Spleen (tissue), 11 donors: ENCODE results near the gene VCP. TPM values are rescaled to one million over a fixed set of nuclear protein-coding genes. Genes with fewer than 3 reads are reported as not detected.

ENCODE experiments used
- DNase-seq: peaks from one replicate; pipeline ENCODE4 v3.0.0-alpha.2; 2020
- H3K27ac ChIP-seq, 8 donors: fragments of 200-600 bp; sonication (generic) in 7 of 8; 1 replicate in 4 of 8; 2 replicates in 4 of 8; pipeline versions ENCODE4 v1.5.0 to v1.8.0; 2016 to 2021; ENCODE audit warnings: inconsistent platforms in 4 of 8, mild to moderate bottlenecking in 4 of 8, moderate library complexity in 1 of 8
- H3K27me3 ChIP-seq, 7 donors: fragments of 200-600 bp; sonication (generic) in 6 of 7; replicated peaks in 1 of 7; 1 replicate in 4 of 7; 2 replicates in 3 of 7; pipeline versions ENCODE4 v1.5.0 to v1.8.0; 2016 to 2021; ENCODE audit warnings: inconsistent platforms in 3 of 7, mild to moderate bottlenecking in 1 of 7
- H3K36me3 ChIP-seq, 6 donors: fragments of 200-600 bp; sonication (generic) in 5 of 6; 1 replicate in 4 of 6; 2 replicates in 2 of 6; pipeline versions ENCODE4 v1.5.0 to v1.8.0; 2016 to 2021; ENCODE audit warnings: inconsistent platforms in 2 of 6
- H3K4me1 ChIP-seq, 6 donors: fragments of 200-600 bp; sonication (generic) in 5 of 6; 1 replicate in 3 of 6; 2 replicates in 3 of 6; pipeline versions ENCODE4 v1.5.0 to v1.8.0; 2016 to 2021; ENCODE audit warnings: inconsistent platforms in 3 of 6
- H3K4me3 ChIP-seq, 8 donors: fragments of 200-600 bp; sonication (generic) in 7 of 8; 1 replicate in 4 of 8; 2 replicates in 4 of 8; pipeline versions ENCODE4 v1.5.0 to v1.8.0; 2016 to 2021; ENCODE audit warnings: inconsistent platforms in 4 of 8, mild to moderate bottlenecking in 4 of 8, moderate library complexity in 2 of 8
- H3K9me3 ChIP-seq, 8 donors: fragments of 200-600 bp; sonication (generic) in 7 of 8; 1 replicate in 4 of 8; 2 replicates in 4 of 8; pipeline versions ENCODE4 v1.5.0 to v1.8.0; 2016 to 2021; ENCODE audit warnings: inconsistent platforms in 4 of 8
- POLR2A ChIP-seq, 3 donors: fragments of 450-650 bp; IDR thresholded peaks; one replicate each; pipeline ENCODE4 v1.5.1; 2017; ENCODE audit warnings: antibody characterized with exemption in 3 of 3, mild to moderate bottlenecking in 1 of 3
- POLR2AphosphoS5 ChIP-seq, 3 donors: sonication (generic); formaldehyde crosslinking; IDR thresholded peaks; one replicate each; pipeline ENCODE4 v1.5.1; 2017; ENCODE audit warnings: antibody characterized with exemption in 3 of 3
- WGBS, 5 donors: extraction: QIAGEN DNeasy Blood & Tissue Kit in 3 of 5; methylation state at CpG; one replicate each; pipeline versions ENCODE4 v1.1.5 to v1.1.7; 2013 to 2018; 5-methylcytosine and 5-hydroxymethylcytosine counted together
- intact Hi-C: fragments of 100-400 bp; cut with DNase I; formaldehyde crosslinking; loops from one replicate; pipeline ENCODE4 v1.15.0; 2023; ENCODE audit warnings: low total_unique reads
- polyA plus RNA-seq, 3 donors: library from polyadenylated mRNA; stranded (reverse); fragments of 200-250 nt; gene quantifications; one replicate each; pipeline ENCODE4 v1.2.1, GENCODE V29; 2013
- total RNA-seq, 7 donors: library from RNA; depleted of rRNA in 3 of 7; stranded (reverse); fragments of >200 nt in 3 of 7; fragmentation: NEBNext Ultra II Directional in 4 of 7; extraction: Animal tissue kit (Norgen Biotek cat#: 25700) in 4 of 7; gene quantifications; one replicate each; pipeline versions ENCODE4 v1.1.0 to v1.2.1, GENCODE V29; 2016 to 2021
- TF ChIP-seq, protein P1 (sequence below), 11 experiments: fragments of 200-600 bp in 7 of 11; fragments of 450-650 bp in 4 of 11; sonication (generic) in 4 of 11; IDR thresholded peaks in 8 of 11; conservative IDR thresholded peaks in 3 of 11; 1 replicate in 7 of 11; 2 replicates in 4 of 11; pipeline versions ENCODE4 v1.4.0 to v1.8.0; 2016 to 2021; ENCODE audit warnings: antibody characterized with exemption in 11 of 11, inconsistent platforms in 4 of 11, mild to moderate bottlenecking in 1 of 11
- donor health status: healthy with polysubstance abuse.
- donor health status: DM: no; HTN: no; CAD: no; lungs with moderate emphysema.
- donor health status: DM: no; HTN: no; CAD: no.
- donor health status: Bipolar disorder and iron deficiency.
- donor health status: healthy.
- donor health status: DM: no; HTN: no; CAD: no.
- donor health status: DM: yes; HTN: yes; CAD: no.

Gene VCP
- total and polyA plus RNA-seq, 10 donors = 48.5 to 269 (median 166) TPM

DNA sequence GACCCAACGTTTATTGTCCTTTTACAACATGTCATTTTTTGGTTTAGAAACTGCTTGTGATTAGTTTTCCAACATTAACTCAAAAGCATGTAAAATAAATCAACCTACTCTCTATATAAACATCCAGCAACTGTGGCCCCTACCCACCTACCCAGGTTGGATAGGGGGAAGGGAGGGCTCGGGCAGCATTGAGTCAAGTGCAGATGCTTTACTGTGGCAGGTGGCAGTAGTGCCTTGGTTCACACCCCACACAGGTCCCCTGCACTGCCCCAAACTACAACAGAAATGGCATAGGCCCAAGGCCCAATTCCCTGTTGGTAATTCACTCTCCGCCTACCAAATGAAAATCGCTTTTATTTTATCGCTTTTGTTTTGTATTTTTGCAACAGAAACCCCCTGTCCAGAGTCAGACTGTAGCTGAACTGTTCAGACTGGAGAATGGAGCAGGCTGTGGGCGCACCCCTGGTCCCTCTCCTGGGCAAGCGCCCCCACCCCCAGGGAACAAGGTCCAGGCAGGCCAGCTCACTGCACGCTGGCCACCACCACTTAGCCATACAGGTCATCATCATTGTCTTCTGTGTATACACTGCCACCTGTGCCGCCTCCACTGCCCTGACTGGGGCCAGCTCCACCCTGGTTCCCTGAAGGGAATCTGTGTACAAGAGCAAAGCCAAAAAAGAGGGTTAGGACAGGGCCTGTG is 15.7 kb downstream of the VCP start:
- H3K9me3 ChIP-seq = no peaks in the 10 kb centered on the region
- no peaks in the 10 kb centered on the region for H3K27me3 ChIP-seq
- intact Hi-C loops = no loop called here
- no peaks in the 10 kb centered on the region for H3K4me1 ChIP-seq
- no peak overlapping the region for H3K4me3 ChIP-seq
- H3K27ac ChIP-seq = no peak overlapping the region
- H3K36me3 ChIP-seq = peaks cover 11 to 100% (median 89%) of the 10 kb centered on the region in 6 donors
- no peak for DNase-seq
- WGBS, 5 donors = 95 to 97% (median 95%) methylated on average over 9 of the region's 9 CpGs
- TF ChIP-seq, protein P1, sequence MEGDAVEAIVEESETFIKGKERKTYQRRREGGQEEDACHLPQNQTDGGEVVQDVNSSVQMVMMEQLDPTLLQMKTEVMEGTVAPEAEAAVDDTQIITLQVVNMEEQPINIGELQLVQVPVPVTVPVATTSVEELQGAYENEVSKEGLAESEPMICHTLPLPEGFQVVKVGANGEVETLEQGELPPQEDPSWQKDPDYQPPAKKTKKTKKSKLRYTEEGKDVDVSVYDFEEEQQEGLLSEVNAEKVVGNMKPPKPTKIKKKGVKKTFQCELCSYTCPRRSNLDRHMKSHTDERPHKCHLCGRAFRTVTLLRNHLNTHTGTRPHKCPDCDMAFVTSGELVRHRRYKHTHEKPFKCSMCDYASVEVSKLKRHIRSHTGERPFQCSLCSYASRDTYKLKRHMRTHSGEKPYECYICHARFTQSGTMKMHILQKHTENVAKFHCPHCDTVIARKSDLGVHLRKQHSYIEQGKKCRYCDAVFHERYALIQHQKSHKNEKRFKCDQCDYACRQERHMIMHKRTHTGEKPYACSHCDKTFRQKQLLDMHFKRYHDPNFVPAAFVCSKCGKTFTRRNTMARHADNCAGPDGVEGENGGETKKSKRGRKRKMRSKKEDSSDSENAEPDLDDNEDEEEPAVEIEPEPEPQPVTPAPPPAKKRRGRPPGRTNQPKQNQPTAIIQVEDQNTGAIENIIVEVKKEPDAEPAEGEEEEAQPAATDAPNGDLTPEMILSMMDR (IDR thresholded peaks at IDR 0.05 in 8 of 11, conservative IDR thresholded peaks at IDR 0.05 in 3 of 11) = no peak
- TF ChIP-seq POLR2A (IDR thresholded peaks at IDR 0.05) = no peak
- peak in 2 of 3 donors; percentile 59 to 72 for TF ChIP-seq POLR2AphosphoS5 (IDR thresholded peaks at IDR 0.05)

DNA sequence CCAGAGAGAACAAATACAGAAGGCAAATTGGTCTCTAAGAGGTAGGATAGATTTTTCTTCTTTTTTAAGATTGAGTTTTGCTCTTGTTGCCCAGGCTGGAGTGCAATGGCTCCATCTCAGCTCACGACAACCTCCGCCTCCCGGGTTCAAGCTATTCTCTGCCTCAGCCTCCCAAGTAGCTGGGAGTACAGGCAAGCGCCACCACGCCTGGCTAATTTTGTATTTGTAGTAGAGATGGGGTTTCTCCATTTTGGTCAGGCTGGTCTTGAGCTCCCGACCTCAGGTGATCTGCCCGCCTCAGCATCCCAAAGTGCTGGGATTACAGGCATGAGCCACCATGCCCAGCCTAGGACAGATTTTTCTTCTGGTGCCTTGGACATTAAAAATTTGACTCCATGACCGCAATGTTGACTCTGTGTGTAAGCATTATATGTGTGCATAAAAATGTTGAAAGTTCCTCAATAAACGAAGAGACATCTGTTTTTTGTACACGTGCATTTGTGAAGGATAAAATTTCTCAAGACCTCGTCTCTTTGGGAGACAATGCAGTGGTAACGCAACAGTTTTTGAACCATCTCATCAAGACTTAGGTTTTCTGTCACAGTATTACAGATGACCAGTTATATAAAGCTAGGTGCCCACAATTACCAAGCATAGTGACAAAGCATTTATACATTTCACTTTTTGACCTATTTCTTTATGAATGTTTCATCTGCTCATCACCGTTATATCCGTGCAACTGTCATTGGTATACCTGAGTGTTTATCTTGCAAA is 17.4 kb downstream of the VCP start:
- no peaks in the 10 kb centered on the region for H3K27me3 ChIP-seq
- no peak overlapping the region for H3K4me3 ChIP-seq
- H3K27ac ChIP-seq = no peak overlapping the region
- H3K9me3 ChIP-seq = no peaks in the 10 kb centered on the region
- WGBS, 5 donors = 93 to 95% (median 94%) methylated on average over 14 of the region's 14 CpGs
- intact Hi-C loops = no loop called here
- H3K36me3 ChIP-seq = peaks cover 5 to 100% (median 81%) of the 10 kb centered on the region in 6 donors
- TF ChIP-seq POLR2A (IDR thresholded peaks at IDR 0.05) = no peak
- TF ChIP-seq POLR2AphosphoS5 (IDR thresholded peaks at IDR 0.05) = peak in 2 of 3 donors; percentile 12 to 21
- DNase-seq = no peak
- H3K4me1 ChIP-seq = no peaks in the 10 kb centered on the region

DNA sequence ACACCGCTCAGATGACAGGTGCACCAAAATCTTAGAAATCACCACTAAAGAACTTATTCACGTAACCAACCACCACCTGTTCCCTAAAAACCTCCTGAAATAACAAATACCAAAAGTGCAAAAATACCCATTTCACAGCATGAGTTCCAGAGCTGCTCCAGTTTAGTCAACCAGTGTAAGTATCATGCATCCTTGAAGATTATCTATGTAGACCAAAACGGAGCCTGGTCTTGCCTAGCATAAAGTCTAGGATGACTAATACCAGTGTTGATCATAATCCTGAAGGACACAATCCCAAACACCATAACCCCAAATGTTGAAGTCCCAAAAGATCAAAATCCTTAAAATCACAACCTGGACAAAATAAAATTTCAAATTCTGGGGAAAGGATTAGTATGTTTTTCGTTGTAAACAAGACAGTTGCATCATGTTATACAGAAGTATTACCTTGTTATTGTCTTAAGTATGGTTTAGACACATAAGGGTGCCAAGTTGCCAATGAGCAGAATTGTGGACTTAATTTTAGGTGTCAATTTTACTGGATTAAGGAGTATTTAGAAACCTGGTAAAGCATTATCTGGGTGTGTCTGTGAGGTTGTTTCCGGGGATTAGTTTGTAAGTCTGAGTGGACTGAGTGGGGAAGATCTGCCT is 18.1 kb downstream of the VCP start:
- H3K4me1 ChIP-seq = no peaks in the 10 kb centered on the region
- no peak for TF ChIP-seq POLR2AphosphoS5 (IDR thresholded peaks at IDR 0.05)
- TF ChIP-seq, protein P1 (IDR thresholded peaks at IDR 0.05 in 8 of 11, conservative IDR thresholded peaks at IDR 0.05 in 3 of 11) = no peak
- no peak for TF ChIP-seq POLR2A (IDR thresholded peaks at IDR 0.05)
- WGBS, 5 donors = 56 to 85% (median 68%) methylated on average over 5 of the region's 5 CpGs
- H3K27me3 ChIP-seq = no peaks in the 10 kb centered on the region
- H3K27ac ChIP-seq = no peak overlapping the region
- no peak for DNase-seq
- H3K9me3 ChIP-seq = no peaks in the 10 kb centered on the region
- H3K36me3 ChIP-seq = peaks cover 5 to 100% (median 81%) of the 10 kb centered on the region in 6 donors
- intact Hi-C loops = no loop called here
- no peak overlapping the region for H3K4me3 ChIP-seq

DNA sequence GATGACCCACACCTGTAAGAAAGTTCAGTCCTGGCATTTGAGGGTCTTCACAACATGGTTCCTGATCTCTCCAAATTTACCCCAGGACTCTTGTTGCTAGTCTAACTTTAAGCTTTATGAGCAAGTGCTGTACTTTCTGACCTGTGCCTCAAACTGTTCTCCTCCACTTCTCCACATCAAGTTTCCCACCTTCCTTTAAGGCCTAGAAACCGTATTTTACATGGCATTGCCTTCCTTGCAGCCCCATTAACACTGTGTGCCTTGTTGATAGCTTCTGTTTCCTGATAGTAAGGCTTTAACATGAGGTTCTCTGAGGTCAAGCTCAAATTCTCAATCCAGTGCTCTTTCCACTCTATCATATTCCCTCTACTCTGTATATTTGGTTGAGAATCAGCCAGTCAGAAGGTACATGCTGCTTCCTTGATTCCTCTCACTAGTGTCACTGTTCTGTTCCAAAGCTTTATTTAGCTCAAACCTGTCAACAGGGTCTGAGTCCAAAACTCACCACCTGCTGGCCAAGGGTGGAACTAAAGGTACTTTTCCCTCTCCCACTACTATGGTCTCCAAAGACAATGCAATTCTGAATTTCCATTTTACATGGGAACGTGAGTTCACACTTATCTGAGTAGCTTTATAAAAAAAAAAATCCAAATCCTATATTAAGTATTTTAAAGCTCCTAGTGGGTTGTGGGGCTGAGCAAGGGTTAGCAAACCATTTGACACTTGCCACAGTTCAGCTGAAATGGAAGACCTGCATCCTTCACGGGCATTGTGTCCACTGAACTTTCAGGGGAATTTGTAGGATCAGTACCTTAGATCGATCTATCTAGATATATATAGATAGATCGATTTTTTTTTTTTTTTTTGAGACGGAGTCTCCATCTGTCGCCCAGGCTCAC is 21.1 kb downstream of the VCP start:
- H3K27ac ChIP-seq = peak overlapping the region in 2 of 8 donors; percentile 15 to 18
- WGBS, 5 donors = 79 to 89% (median 83%) methylated on average over 7 of the region's 7 CpGs
- intact Hi-C loops = no loop called here

More for the DNA sequence above, 21.1 kb downstream of the VCP start:
- Histone ChIP-seq H3K36me3 (peaks cover 0 to 92% (median 66%) of the 10 kb centered on the region in 6 donors), H3K4me3 (no peak overlapping the region), H3K9me3 (no peaks in the 10 kb centered on the region), H3K4me1 (no peaks in the 10 kb centered on the region), H3K27me3 (no peaks in the 10 kb centered on the region)
- TF ChIP-seq POLR2A (IDR thresholded peaks at IDR 0.05) = no peak
- TF ChIP-seq POLR2AphosphoS5 (IDR thresholded peaks at IDR 0.05) = peak in 1 of 3 donors; percentile 38
- TF ChIP-seq, protein P1 (IDR thresholded peaks at IDR 0.05 in 8 of 11, conservative IDR thresholded peaks at IDR 0.05 in 3 of 11) = peak; percentile 23 to 74 (median 60)
- DNase-seq = no peak
